PC-9 (cell line): Measurements from ENCODE around the gene VSTM2L. TPM values are rescaled to one million over a fixed set of nuclear protein-coding genes. Genes with fewer than 3 reads are reported as not detected.

Source experiments
- BruUV-seq: library from RNA; stranded (reverse); fragments of 400-500 nt; replicated peaks from 2 replicates; lab custom pipeline; 2021; lab: Mats Ljungman, UMichigan
- CTCF ChIA-PET: fragments of 300-600 bp; sonication (Branson Sonifier 250); formaldehyde crosslinking; loops from one replicate; lab custom pipeline; 2022; ENCODE audit warnings: antibody characterized with exemption; lab: Charles Lee
- POLR2A ChIA-PET: fragments of 300-600 bp; sonication (Branson Sonifier 250); formaldehyde crosslinking; loops from one replicate; lab custom pipeline; 2022; ENCODE audit warnings: antibody characterized with exemption; ENCODE audit not compliant: unreplicated experiment; lab: Charles Lee
- DNase-seq, 2 experiments: peaks; one replicate each; pipeline versions ENCODE4 v3.0.0 to v3.0.0-alpha.2; 2015 to 2022; ENCODE audit warnings: mixed read lengths in 1 of 2
- H2AFZ ChIP-seq: fragments of 200-600 bp; sonication (generic); 2 replicates; pipeline ENCODE4 v1.8.1; 2017; ENCODE audit warnings: antibody characterized with exemption
- H3F3A ChIP-seq: fragments of 200-600 bp; sonication (generic); 2 replicates; pipeline ENCODE4 v1.8.1; 2017; ENCODE audit warnings: antibody characterized with exemption, mild to moderate bottlenecking, low read depth; ENCODE audit not compliant: insufficient read depth
- H3K27ac ChIP-seq: fragments of 200-600 bp; sonication (generic); 2 replicates; pipeline ENCODE4 v1.6.1; 2016; ENCODE audit warnings: mixed run types
- H3K27me3 ChIP-seq: fragments of 200-600 bp; sonication (generic); 2 replicates; pipeline ENCODE4 v1.6.1; 2016; ENCODE audit warnings: low read depth, mixed run types; ENCODE audit not compliant: insufficient read depth
- H3K36me3 ChIP-seq: fragments of 200-600 bp; sonication (generic); 2 replicates; pipeline ENCODE4 v1.6.1; 2016; ENCODE audit warnings: low read depth, mixed run types
- H3K4me1 ChIP-seq: fragments of 200-600 bp; sonication (generic); replicated peaks from 2 replicates; pipeline ENCODE4 v1.6.1; 2016; ENCODE audit warnings: mixed run types; ENCODE audit not compliant: insufficient read depth
- H3K4me2 ChIP-seq: fragments of 200-600 bp; sonication (generic); 2 replicates; pipeline ENCODE4 v1.6.1; 2017; ENCODE audit warnings: mixed run types
- H3K4me3 ChIP-seq: fragments of 200-600 bp; sonication (generic); 2 replicates; pipeline ENCODE4 v1.6.1; 2016; ENCODE audit warnings: mixed run types
- H3K79me2 ChIP-seq: fragments of 200-600 bp; sonication (generic); 2 replicates; pipeline ENCODE4 v1.6.1; 2017; ENCODE audit warnings: low read depth, mixed run types
- H3K9me2 ChIP-seq: fragments of 200-600 bp; sonication (generic); 2 replicates; pipeline ENCODE4 v1.8.1; 2017; ENCODE audit warnings: mild to moderate bottlenecking; ENCODE audit not compliant: insufficient read depth
- H3K9me3 ChIP-seq: fragments of 200-600 bp; sonication (generic); 2 replicates; pipeline ENCODE4 v1.8.1; 2016; ENCODE audit warnings: low read depth; ENCODE audit not compliant: insufficient read depth
- H4K20me1 ChIP-seq: fragments of 200-600 bp; sonication (generic); 2 replicates; pipeline ENCODE4 v1.8.1; 2017; ENCODE audit not compliant: insufficient read depth
- CTCF ChIP-seq: fragments of 200-600 bp; sonication (generic); conservative IDR thresholded peaks from 2 replicates; pipeline ENCODE4 v1.6.1; 2017; ENCODE audit warnings: mixed run types, antibody characterized with exemption, mild to moderate bottlenecking, moderate library complexity
- EZH2 ChIP-seq: fragments of 200-600 bp; sonication (generic); IDR thresholded peaks from 2 replicates; pipeline ENCODE4 v1.8.0; 2017; ENCODE audit warnings: antibody characterized with exemption, low read depth
- intact Hi-C: fragments of 100-400 bp; cut with micrococcal nuclease; formaldehyde crosslinking; loops from one replicate; pipeline ENCODE4 v1.10.0; 2022; ENCODE audit not compliant: unreplicated experiment
- total RNA-seq: library from RNA; stranded (reverse); gene quantifications from 2 replicates; pipeline ENCODE4 v1.2.3, GENCODE V29; 2021

Gene VSTM2L
- total RNA-seq, 1 experiment from 2014 or later: 1.4 TPM

- no peak for DNase-seq
- Histone ChIP-seq H3K27ac (no peak overlapping the region), H2AFZ (no peak overlapping the region), H3K4me2 (no peak overlapping the region), H3K4me1 (peaks cover 16% of the 10 kb centered on the region), H3K9me2 (no peaks in the 10 kb centered on the region), H3K4me3 (no peak overlapping the region), H3K9me3 (no peaks in the 10 kb centered on the region), H3K36me3 (no peaks in the 10 kb centered on the region), H4K20me1 (no peaks in the 10 kb centered on the region), H3F3A (no peaks in the 10 kb centered on the region), H3K79me2 (no peaks in the 10 kb centered on the region), H3K27me3 (no peaks in the 10 kb centered on the region)
- BruUV-seq: no TSS peak
- ChIA-PET CTCF (no interaction called here), POLR2A (no interaction called here)
- TF ChIP-seq CTCF (no peak), EZH2 (no peak)
- intact Hi-C loops: no loop called here
Measured at GRCh38 chr20:37988306-37988954, 85.5 kb downstream of the VSTM2L start.

GRCh38 chr20:37989601-37990295 is 86.8 kb downstream of the VSTM2L start:
- POLR2A ChIA-PET: interaction anchor here (0.5 to 0.6 kb wide), 3 partner anchors 279 to 1435 kb away, joined by 4 to 10 read pairs (median 5); partner anchors contain the start of gene SNHG17
- H3K4me2 ChIP-seq: no peak overlapping the region
- intact Hi-C loops: loop anchor here (1.0 to 5.0 kb wide), 2 partner anchors 56 to 233 kb away; no protein-coding TSS in a partner anchor
- DNase-seq: peak in 1 of 2 experiments; percentile 81
- CTCF ChIA-PET: no interaction called here
- H4K20me1 ChIP-seq: no peaks in the 10 kb centered on the region
- H3F3A ChIP-seq: no peaks in the 10 kb centered on the region
- H3K36me3 ChIP-seq: no peaks in the 10 kb centered on the region; the same call in 1 of the 2 replicates
- BruUV-seq: no TSS peak
- H3K9me2 ChIP-seq: no peaks in the 10 kb centered on the region
- TF ChIP-seq CTCF (no peak), EZH2 (no peak)
- no peaks in the 10 kb centered on the region for H3K79me2 ChIP-seq
- H3K9me3 ChIP-seq: no peaks in the 10 kb centered on the region
- H3K27ac ChIP-seq: no peak overlapping the region
- no peak overlapping the region for H3K4me3 ChIP-seq
- H2AFZ ChIP-seq: no peak overlapping the region
- no peaks in the 10 kb centered on the region for H3K27me3 ChIP-seq
- peaks cover 16% of the 10 kb centered on the region for H3K4me1 ChIP-seq

- H4K20me1 ChIP-seq: no peaks in the 10 kb centered on the region
- H3K9me3 ChIP-seq: no peaks in the 10 kb centered on the region
- DNase-seq: peak; percentile 74 to 80
- H2AFZ ChIP-seq: no peak overlapping the region
- H3K4me1 ChIP-seq: peaks cover 16% of the 10 kb centered on the region
- TF ChIP-seq CTCF: no peak
- TF ChIP-seq EZH2: no peak
- H3K4me3 ChIP-seq: no peak overlapping the region
- no peaks in the 10 kb centered on the region for H3K9me2 ChIP-seq
- no peaks in the 10 kb centered on the region; the same call in 1 of the 2 replicates for H3K36me3 ChIP-seq
- ChIA-PET CTCF (no interaction called here), POLR2A (interaction anchor here (0.6 kb wide), 2 partner anchors 61 to 444 kb away, joined by 3 to 5 read pairs; partner anchors contain the start of gene SNHG17)
- no peaks in the 10 kb centered on the region; the same call in 1 of the 2 replicates for H3F3A ChIP-seq
- no peaks in the 10 kb centered on the region for H3K79me2 ChIP-seq
- BruUV-seq: no TSS peak
- no peak overlapping the region for H3K4me2 ChIP-seq
- no peaks in the 10 kb centered on the region for H3K27me3 ChIP-seq
- intact Hi-C loops: loop anchor here (1.0 to 5.0 kb wide), 2 partner anchors 57 to 232 kb away; no protein-coding TSS in a partner anchor
- no peak overlapping the region for H3K27ac ChIP-seq
Measured at GRCh38 chr20:37990571-37991151, 87.7 kb downstream of the VSTM2L start.
